ENCODE results near the gene ONECUT3. TPM values are rescaled to one million over a fixed set of nuclear protein-coding genes. Genes with fewer than 3 reads are reported as not detected.

The ONECUT3 gene
- total RNA-seq, 1 experiment from 2014 or later: not detected

Other genes with a start within 250 kb of the ONECUT3 start
- gene ADAMTSL5, start 240.5 kb upstream of the ONECUT3 start, total RNA-seq (2014; rRNA removed; shearing (Covaris generic)): 0.57 TPM in 1 of 2 replicates, not detected in the other
- not detected in 2 replicates for gene PLK5, start 229.4 kb upstream of the ONECUT3 start, total RNA-seq (2014; rRNA removed; shearing (Covaris generic))
- gene MEX3D, start 185.2 kb upstream of the ONECUT3 start, total RNA-seq (2014; rRNA removed; shearing (Covaris generic)): 71.4 and 72.7 TPM in 2 replicates
- gene MBD3, start 160.6 kb upstream of the ONECUT3 start, total RNA-seq (2014; rRNA removed; shearing (Covaris generic)): 115 and 130 TPM in 2 replicates
- 84.4 and 85.5 TPM in 2 replicates for gene UQCR11, start 148.0 kb upstream of the ONECUT3 start, total RNA-seq (2014; rRNA removed; shearing (Covaris generic))
- gene TCF3, start 100.9 kb upstream of the ONECUT3 start, total RNA-seq (2014; rRNA removed; shearing (Covaris generic)): 91.7 and 92.8 TPM in 2 replicates
- 1.8 TPM in 1 of 2 replicates, not detected in the other for gene ATP8B3, start 58.8 kb downstream of the ONECUT3 start, total RNA-seq (2014; rRNA removed; shearing (Covaris generic))
- 8.1 and 11.3 TPM in 2 replicates for gene REXO1, start 95.0 kb downstream of the ONECUT3 start, total RNA-seq (2014; rRNA removed; shearing (Covaris generic))
- gene KLF16, start 110.1 kb downstream of the ONECUT3 start, total RNA-seq (2014; rRNA removed; shearing (Covaris generic)): 5.5 and 5.7 TPM in 2 replicates
- 66.9 and 76.5 TPM in 2 replicates for gene ABHD17A, start 132.0 kb downstream of the ONECUT3 start, total RNA-seq (2014; rRNA removed; shearing (Covaris generic))
- gene ADAT3, start 151.9 kb downstream of the ONECUT3 start, total RNA-seq (2014; rRNA removed; shearing (Covaris generic)): 4.0 and 11.1 TPM in 2 replicates
- 51.6 and 65.8 TPM in 2 replicates for gene SCAMP4, start 151.9 kb downstream of the ONECUT3 start, total RNA-seq (2014; rRNA removed; shearing (Covaris generic))
- 53.9 and 54.1 TPM in 2 replicates for gene CSNK1G2, start 187.7 kb downstream of the ONECUT3 start, total RNA-seq (2014; rRNA removed; shearing (Covaris generic))